ENCODE measurements around the gene NXNL1.

NXNL1 gene

DNA sequence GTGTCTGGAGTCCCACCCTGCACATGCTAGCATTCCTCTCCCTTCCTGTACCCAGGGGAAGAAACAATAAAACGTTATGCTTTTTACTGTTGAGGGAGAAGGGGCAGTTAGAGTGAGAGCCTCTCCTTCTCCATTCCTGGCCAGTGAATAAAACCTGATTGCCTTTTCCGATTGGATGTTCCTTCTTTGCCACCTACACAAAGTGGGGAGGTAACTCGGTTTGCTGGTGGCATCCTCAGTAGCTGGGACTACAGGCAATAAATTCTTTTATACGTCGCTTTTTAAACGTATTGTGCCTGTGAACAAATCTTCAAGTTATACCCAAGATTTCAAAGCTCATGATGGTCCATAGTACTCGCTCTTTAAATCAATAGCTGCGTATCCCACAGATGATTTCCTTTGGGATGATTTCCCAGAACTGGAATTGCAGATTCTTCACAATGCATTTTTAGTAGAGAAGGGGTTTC is 41.5 kb downstream of the NXNL1 start:
- WGBS (ENCODE audit: insufficient coverage, insufficient read length) = no CpG with 5 or more reads among the region's 8 CpGs
- no peaks in the 10 kb centered on the region for H3K36me3 ChIP-seq (ENCODE audit: control insufficient read depth, insufficient read depth, low read length)
- no peaks in the 10 kb centered on the region for H3K27me3 ChIP-seq (ENCODE audit: control insufficient read depth, insufficient read depth, low read length)
- H3K27ac ChIP-seq (ENCODE audit: low read length) = no peak overlapping the region
- H3K4me3 ChIP-seq (ENCODE audit: low read length) = peak overlapping the region; percentile 9; the same call in 1 of the 2 replicates
- H3K9me3 ChIP-seq (ENCODE audit: control insufficient read depth, insufficient read depth, low read length) = no peaks in the 10 kb centered on the region
- no peak for DNase-seq (ENCODE audit: low read depth, low spot score)
- H3K4me1 ChIP-seq (ENCODE audit: control insufficient read depth, insufficient read depth, low read length) = 0 out of 2 replicates have a peak, but pooled peaks cover 3% of the 10 kb centered on the region

DNA sequence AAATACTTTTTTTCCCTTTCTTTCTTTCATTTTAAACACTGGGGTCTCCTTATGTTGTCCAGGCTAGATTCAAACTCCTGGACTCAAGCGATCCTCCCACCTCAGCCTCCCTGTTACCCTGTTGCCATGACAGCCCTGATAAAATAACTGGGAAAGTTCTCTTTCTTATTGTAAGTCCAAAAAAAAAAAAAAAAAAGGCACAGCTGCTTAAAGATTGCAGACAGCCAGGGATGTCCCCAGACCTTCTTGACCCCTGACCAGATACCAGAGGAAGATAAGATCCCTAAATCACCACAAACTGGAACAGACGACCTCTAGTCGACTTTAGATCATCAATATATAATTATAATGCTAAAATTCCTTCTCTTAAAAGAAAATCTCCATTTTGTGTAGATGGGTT is 42.0 kb downstream of the NXNL1 start:
- no peaks in the 10 kb centered on the region for H3K36me3 ChIP-seq (ENCODE audit: control insufficient read depth, insufficient read depth, low read length)
- no peak overlapping the region for H3K27ac ChIP-seq (ENCODE audit: low read length)
- no CpG with 5 or more reads among the region's 3 CpGs for WGBS (ENCODE audit: insufficient coverage, insufficient read length)
- no peaks in the 10 kb centered on the region for H3K9me3 ChIP-seq (ENCODE audit: control insufficient read depth, insufficient read depth, low read length)
- no peak overlapping the region for H3K4me3 ChIP-seq (ENCODE audit: low read length)
- no peaks in the 10 kb centered on the region for H3K27me3 ChIP-seq (ENCODE audit: control insufficient read depth, insufficient read depth, low read length)
- 0 out of 2 replicates have a peak, but pooled peaks cover 4% of the 10 kb centered on the region for H3K4me1 ChIP-seq (ENCODE audit: control insufficient read depth, insufficient read depth, low read length)
- no peak for DNase-seq (ENCODE audit: low read depth, low spot score)

- Histone ChIP-seq H3K27me3 (ENCODE audit: control insufficient read depth, insufficient read depth, low read length) (no peaks in the 10 kb centered on the region), H3K36me3 (ENCODE audit: control insufficient read depth, insufficient read depth, low read length) (no peaks in the 10 kb centered on the region), H3K27ac (ENCODE audit: low read length) (no peak overlapping the region), H3K4me1 (ENCODE audit: control insufficient read depth, insufficient read depth, low read length) (peaks cover 3% of the 10 kb centered on the region; the same call in 1 of the 2 replicates), H3K4me3 (ENCODE audit: low read length) (no peak overlapping the region), H3K9me3 (ENCODE audit: control insufficient read depth, insufficient read depth, low read length) (no peaks in the 10 kb centered on the region)
- no peak for DNase-seq (ENCODE audit: low read depth, low spot score)
- WGBS (ENCODE audit: insufficient coverage, insufficient read length) = no CpG with 5 or more reads among the region's 6 CpGs
Observed at GRCh38 chr19:17415121-17415520, 45.6 kb downstream of the NXNL1 start.

GRCh38 chr19:17414097-17414496 is 46.6 kb downstream of the NXNL1 start:
- Histone ChIP-seq H3K27me3 (ENCODE audit: control insufficient read depth, insufficient read depth, low read length) (no peaks in the 10 kb centered on the region), H3K9me3 (ENCODE audit: control insufficient read depth, insufficient read depth, low read length) (no peaks in the 10 kb centered on the region), H3K27ac (ENCODE audit: low read length) (no peak overlapping the region), H3K4me3 (ENCODE audit: low read length) (no peak overlapping the region), H3K4me1 (ENCODE audit: control insufficient read depth, insufficient read depth, low read length) (peaks cover 3% of the 10 kb centered on the region; the same call in 1 of the 2 replicates), H3K36me3 (ENCODE audit: control insufficient read depth, insufficient read depth, low read length) (no peaks in the 10 kb centered on the region)
- DNase-seq (ENCODE audit: low read depth, low spot score) = no peak
- no CpG with 5 or more reads among the region's 8 CpGs for WGBS (ENCODE audit: insufficient coverage, insufficient read length)

DNA sequence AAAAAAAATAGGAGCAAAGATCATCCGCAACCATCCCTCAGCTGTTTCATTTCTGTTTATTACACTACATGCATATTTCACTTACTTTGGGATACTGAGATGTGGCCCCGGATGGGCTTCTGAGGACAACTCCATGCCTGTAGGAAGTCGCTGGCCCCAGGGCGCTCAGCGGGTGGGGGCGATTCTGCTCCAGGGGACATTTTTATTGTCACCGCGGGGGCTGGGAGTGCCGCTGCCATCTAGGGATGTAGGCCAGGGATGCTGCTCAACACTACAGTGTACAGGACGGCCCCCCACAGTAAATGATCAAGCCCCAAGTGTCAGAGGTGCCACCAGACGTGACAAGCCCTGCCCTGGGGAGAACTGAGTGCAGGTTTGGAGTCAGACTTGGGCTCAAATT is 48.9 kb downstream of the NXNL1 start:
- Histone ChIP-seq H3K27ac (ENCODE audit: low read length) (no peak overlapping the region), H3K4me1 (ENCODE audit: control insufficient read depth, insufficient read depth, low read length) (peaks cover 3% of the 10 kb centered on the region; the same call in 1 of the 2 replicates), H3K9me3 (ENCODE audit: control insufficient read depth, insufficient read depth, low read length) (no peaks in the 10 kb centered on the region), H3K4me3 (ENCODE audit: low read length) (no peak overlapping the region), H3K27me3 (ENCODE audit: control insufficient read depth, insufficient read depth, low read length) (no peaks in the 10 kb centered on the region), H3K36me3 (ENCODE audit: control insufficient read depth, insufficient read depth, low read length) (no peaks in the 10 kb centered on the region)
- DNase-seq (ENCODE audit: low read depth, low spot score) = no peak
- no CpG with 5 or more reads among the region's 11 CpGs for WGBS (ENCODE audit: insufficient coverage, insufficient read length)

GRCh38 chr19:17409990-17410389 is 50.7 kb downstream of the NXNL1 start:
- no peak for DNase-seq (ENCODE audit: low read depth, low spot score)
- H3K4me1 ChIP-seq (ENCODE audit: control insufficient read depth, insufficient read depth, low read length) = peaks cover 7% of the 10 kb centered on the region; the same call in 1 of the 2 replicates
- H3K9me3 ChIP-seq (ENCODE audit: control insufficient read depth, insufficient read depth, low read length) = no peaks in the 10 kb centered on the region
- no peak overlapping the region for H3K4me3 ChIP-seq (ENCODE audit: low read length)
- H3K36me3 ChIP-seq (ENCODE audit: control insufficient read depth, insufficient read depth, low read length) = no peaks in the 10 kb centered on the region
- H3K27me3 ChIP-seq (ENCODE audit: control insufficient read depth, insufficient read depth, low read length) = no peaks in the 10 kb centered on the region
- WGBS (ENCODE audit: insufficient coverage, insufficient read length) = no CpG with 5 or more reads among the region's 9 CpGs
- no peak overlapping the region for H3K27ac ChIP-seq (ENCODE audit: low read length)

DNA sequence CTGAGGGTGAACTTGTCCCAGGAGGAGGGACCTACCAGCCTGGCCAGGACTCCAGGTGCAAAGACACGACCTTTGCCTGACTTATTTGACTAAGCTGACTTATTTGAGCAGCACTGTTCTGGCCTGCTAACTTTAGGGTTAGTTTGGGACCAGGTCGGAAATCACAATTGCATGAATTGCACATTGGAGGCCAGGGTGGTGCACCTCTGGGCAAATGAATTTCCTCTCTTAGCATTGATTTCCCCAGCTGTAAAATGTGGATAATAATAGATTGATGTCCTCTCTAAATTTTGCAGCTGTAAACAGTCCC is 53.9 kb downstream of the NXNL1 start:
- H3K9me3 ChIP-seq (ENCODE audit: control insufficient read depth, insufficient read depth, low read length) = no peaks in the 10 kb centered on the region
- H3K4me3 ChIP-seq (ENCODE audit: low read length) = no peak overlapping the region
- no peak overlapping the region for H3K27ac ChIP-seq (ENCODE audit: low read length)
- H3K4me1 ChIP-seq (ENCODE audit: control insufficient read depth, insufficient read depth, low read length) = peaks cover 4% of the 10 kb centered on the region; the same call in 1 of the 2 replicates
- no peaks in the 10 kb centered on the region for H3K27me3 ChIP-seq (ENCODE audit: control insufficient read depth, insufficient read depth, low read length)
- no CpG with 5 or more reads among the region's 2 CpGs for WGBS (ENCODE audit: insufficient coverage, insufficient read length)
- no peaks in the 10 kb centered on the region for H3K36me3 ChIP-seq (ENCODE audit: control insufficient read depth, insufficient read depth, low read length)
- no peak for DNase-seq (ENCODE audit: low read depth, low spot score)

- no CpG with 5 or more reads among the region's 10 CpGs for WGBS (ENCODE audit: insufficient coverage, insufficient read length)
- peaks cover 4% of the 10 kb centered on the region; the same call in 1 of the 2 replicates for H3K4me1 ChIP-seq (ENCODE audit: control insufficient read depth, insufficient read depth, low read length)
- no peak overlapping the region for H3K4me3 ChIP-seq (ENCODE audit: low read length)
- no peak overlapping the region for H3K27ac ChIP-seq (ENCODE audit: low read length)
- DNase-seq (ENCODE audit: low read depth, low spot score) = no peak
- no peaks in the 10 kb centered on the region for H3K9me3 ChIP-seq (ENCODE audit: control insufficient read depth, insufficient read depth, low read length)
- no peaks in the 10 kb centered on the region for H3K27me3 ChIP-seq (ENCODE audit: control insufficient read depth, insufficient read depth, low read length)
- no peaks in the 10 kb centered on the region for H3K36me3 ChIP-seq (ENCODE audit: control insufficient read depth, insufficient read depth, low read length)
Observed at GRCh38 chr19:17406046-17406886, 54.5 kb downstream of the NXNL1 start.
